Psoas muscle (tissue), 8 donors: ENCODE measurements around the gene ZNF554. TPM values are rescaled to one million over a fixed set of nuclear protein-coding genes. Genes with fewer than 3 reads are reported as not detected.

Source experiments
- ATAC-seq, 4 donors: fragments of 200-7000 bp; cut with Tn5 transposase; one replicate each; pipeline ENCODE4 v1.9.1; 2020; ENCODE audit warnings: moderate library complexity in 3 of 4, mild to moderate bottlenecking in 2 of 4
- DNase-seq, 2 donors: peaks; one replicate each; pipeline ENCODE4 v3.0.0-alpha.2; 2020
- H3K27ac ChIP-seq: fragments of 200-600 bp; one replicate; pipeline ENCODE4 v1.8.0; 2022
- H3K27me3 ChIP-seq, 3 donors: fragments of 200-600 bp in 1 of 3; one replicate each; pipeline versions ENCODE4 v1.6.1 to v1.8.0; 2013 to 2022; ENCODE audit warnings: low read length in 2 of 3, mild to moderate bottlenecking in 2 of 3, moderate library complexity in 1 of 3; ENCODE audit not compliant: insufficient read depth in 3 of 3
- H3K36me3 ChIP-seq, 2 donors: fragments of 200-600 bp in 1 of 2; one replicate each; pipeline versions ENCODE4 v1.6.1 to v1.8.0; 2013 to 2022; ENCODE audit warnings: low read depth in 1 of 2, mild to moderate bottlenecking in 1 of 2, moderate library complexity in 1 of 2; ENCODE audit not compliant: insufficient read depth in 1 of 2
- H3K4me1 ChIP-seq: fragments of 200-600 bp; one replicate; pipeline ENCODE4 v1.8.0; 2022
- H3K4me3 ChIP-seq: fragments of 200-600 bp; one replicate; pipeline ENCODE4 v1.8.0; 2022; ENCODE audit warnings: mild to moderate bottlenecking
- H3K9me3 ChIP-seq: fragments of 200-600 bp; one replicate; pipeline ENCODE4 v1.8.0; 2022
- CTCF ChIP-seq: fragments of 200-600 bp; IDR thresholded peaks from one replicate; pipeline ENCODE4 v1.8.0; 2022; ENCODE audit warnings: antibody characterized with exemption
- WGBS, 3 donors: extraction: QIAGEN DNeasy Blood & Tissue Kit; methylation state at CpG; one replicate each; pipeline versions ENCODE4 v1.1.6 to v1.1.7; 2013; 5-methylcytosine and 5-hydroxymethylcytosine counted together
- intact Hi-C, 2 donors: fragments of 100-400 bp; cut with DNase I; formaldehyde crosslinking; loops; one replicate each; pipeline versions ENCODE4 v1.11.0 to v1.14.2; 2022
- polyA plus RNA-seq, 3 donors: library from polyadenylated mRNA; stranded (reverse); fragments of 200-250 nt; gene quantifications; one replicate each; pipeline ENCODE4 v1.2.3, GENCODE V29; 2013
- total RNA-seq, 4 donors: library from RNA; stranded (reverse); fragmentation: NEBNext Ultra II Directional in 2 of 4; extraction: Animal tissue kit (Norgen Biotek cat#: 25700) in 2 of 4; gene quantifications; one replicate each; pipeline versions ENCODE4 v1.2.1 to v1.2.4, GENCODE V29; 2021 to 2023
- donor health status: healthy with polysubstance abuse.
- donor health status: DM: no; HTN: no; CAD: no; lungs with moderate emphysema.
- donor health status: Bipolar disorder and iron deficiency.
- donor health status: healthy.
- donor health status: DM: yes; HTN: yes; CAD: no.
- donor health status: DM: no; HTN: no; CAD: no.
- donor health status: DM: no; HTN: no; CAD: no.
- donor health status: DM: yes; HTN: yes; CAD: no.

The ZNF554 gene
- total and polyA plus RNA-seq, 7 donors = 1.8 to 6.5 (median 4.0) TPM

GRCh38 chr19:2797280-2797679, 22.4 kb upstream of the ZNF554 start:
- intact Hi-C loops = no loop called here
- DNase-seq (no peak), ATAC-seq (peak in 3 of 4 donors; percentile 20 to 55 (median 34))
- Histone ChIP-seq H3K4me1 (peaks cover 4% of the 10 kb centered on the region), H3K27ac (no peak overlapping the region), H3K4me3 (no peak overlapping the region), H3K9me3 (no peaks in the 10 kb centered on the region), H3K27me3 (no peaks in the 10 kb centered on the region), H3K36me3 (peaks cover 3 to 55% of the 10 kb centered on the region in 2 donors)
- 92 to 94% (median 94%) methylated on average over 15 of the region's 15 CpGs for WGBS, 3 donors
- TF ChIP-seq CTCF = no peak

- TF ChIP-seq CTCF = no peak
- Histone ChIP-seq H3K36me3 (peaks cover 3 to 53% of the 10 kb centered on the region in 2 donors), H3K4me1 (peaks cover 4% of the 10 kb centered on the region), H3K9me3 (no peaks in the 10 kb centered on the region), H3K27me3 (no peaks in the 10 kb centered on the region), H3K4me3 (no peak overlapping the region), H3K27ac (peak overlapping the region; percentile 66)
- DNase-seq (no peak), ATAC-seq (peak in 3 of 4 donors; percentile 6 to 35 (median 11))
- WGBS, 3 donors = 85 to 92% (median 89%) methylated on average over 16 of the region's 16 CpGs
- intact Hi-C loops = no loop called here
Observed at GRCh38 chr19:2798158-2798685, 21.4 kb upstream of the ZNF554 start.

DNA sequence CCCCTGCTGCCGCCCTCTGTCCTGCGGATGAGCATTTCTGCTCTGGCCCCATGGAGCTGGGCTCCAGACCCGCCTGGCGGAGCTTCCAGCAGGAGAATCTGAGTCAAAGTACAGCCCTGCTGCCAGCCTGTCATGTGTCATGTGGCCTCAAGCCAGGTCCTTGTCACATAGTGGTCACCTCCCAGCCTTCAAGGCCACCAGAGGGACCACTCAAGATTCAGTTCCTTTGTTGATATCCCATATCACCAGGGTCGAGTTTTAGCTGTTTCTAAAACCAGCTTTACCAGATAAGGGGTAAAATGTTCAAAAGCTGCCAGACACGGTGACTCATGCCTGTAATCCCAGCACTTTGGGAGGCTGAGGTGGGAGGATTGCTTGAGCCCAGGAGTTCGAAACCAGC, 20.9 kb upstream of the ZNF554 start:
- no peak for TF ChIP-seq CTCF
- Histone ChIP-seq H3K27me3 (no peaks in the 10 kb centered on the region), H3K27ac (peak overlapping the region; percentile 66), H3K36me3 (peaks cover 3 to 53% of the 10 kb centered on the region in 2 donors), H3K4me3 (no peak overlapping the region), H3K4me1 (peaks cover 4% of the 10 kb centered on the region), H3K9me3 (no peaks in the 10 kb centered on the region)
- DNase-seq (peak; percentile 46 to 74), ATAC-seq (peak; percentile 74 to 88 (median 86))
- intact Hi-C loops = no loop called here
- WGBS, 3 donors = 58 to 76% (median 59%) methylated on average over 7 of the region's 7 CpGs

DNA sequence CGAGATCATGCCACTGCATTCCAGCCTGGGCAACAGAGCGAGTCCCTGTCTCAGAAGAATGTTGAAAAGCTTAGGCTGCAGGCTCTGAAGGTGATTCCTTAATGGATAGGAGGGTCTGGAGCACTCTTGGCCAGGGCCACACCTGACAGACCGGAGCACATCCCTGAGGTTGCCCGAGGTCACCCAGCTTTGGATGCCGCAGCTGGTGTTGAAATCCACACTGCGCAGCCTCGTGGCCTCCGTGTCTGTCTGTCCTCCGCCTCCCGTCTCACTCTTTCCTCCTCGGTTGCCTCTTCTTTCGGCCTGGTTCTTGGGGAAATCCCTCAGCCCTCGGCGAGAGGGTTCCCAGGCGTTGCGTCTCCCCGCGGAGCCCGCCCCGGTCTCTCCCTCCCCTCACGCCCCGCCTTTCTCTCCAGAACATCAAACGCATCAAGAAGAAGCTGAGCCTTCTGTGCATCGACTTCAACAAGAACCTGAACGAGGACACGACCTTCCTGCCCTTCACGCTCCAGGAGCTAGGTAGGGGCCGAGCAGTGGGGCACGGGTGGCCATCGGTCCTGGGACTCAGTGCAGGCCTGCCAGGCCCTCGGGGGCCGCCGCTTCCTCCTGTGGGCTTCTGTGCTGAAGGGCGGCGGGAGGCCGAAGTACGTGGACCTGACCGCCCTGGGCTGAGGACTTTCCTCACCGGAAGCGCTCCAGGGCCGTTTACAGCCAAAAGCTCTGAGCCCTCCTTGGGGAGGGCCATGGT, 20.2 kb upstream of the ZNF554 start:
- WGBS, 3 donors = 94 to 95% (median 94%) methylated on average over 41 of the region's 41 CpGs
- TF ChIP-seq CTCF = no peak
- Histone ChIP-seq H3K27ac (peak overlapping the region; percentile 66), H3K36me3 (peaks cover 3 to 48% of the 10 kb centered on the region in 2 donors), H3K4me3 (no peak overlapping the region), H3K27me3 (no peaks in the 10 kb centered on the region), H3K9me3 (no peaks in the 10 kb centered on the region), H3K4me1 (peaks cover 4% of the 10 kb centered on the region)
- intact Hi-C loops = no loop called here
- ATAC-seq = no peak
- DNase-seq = no peak
